Measurements from ENCODE around the gene GNAI3.

GNAI3 gene

DNA sequence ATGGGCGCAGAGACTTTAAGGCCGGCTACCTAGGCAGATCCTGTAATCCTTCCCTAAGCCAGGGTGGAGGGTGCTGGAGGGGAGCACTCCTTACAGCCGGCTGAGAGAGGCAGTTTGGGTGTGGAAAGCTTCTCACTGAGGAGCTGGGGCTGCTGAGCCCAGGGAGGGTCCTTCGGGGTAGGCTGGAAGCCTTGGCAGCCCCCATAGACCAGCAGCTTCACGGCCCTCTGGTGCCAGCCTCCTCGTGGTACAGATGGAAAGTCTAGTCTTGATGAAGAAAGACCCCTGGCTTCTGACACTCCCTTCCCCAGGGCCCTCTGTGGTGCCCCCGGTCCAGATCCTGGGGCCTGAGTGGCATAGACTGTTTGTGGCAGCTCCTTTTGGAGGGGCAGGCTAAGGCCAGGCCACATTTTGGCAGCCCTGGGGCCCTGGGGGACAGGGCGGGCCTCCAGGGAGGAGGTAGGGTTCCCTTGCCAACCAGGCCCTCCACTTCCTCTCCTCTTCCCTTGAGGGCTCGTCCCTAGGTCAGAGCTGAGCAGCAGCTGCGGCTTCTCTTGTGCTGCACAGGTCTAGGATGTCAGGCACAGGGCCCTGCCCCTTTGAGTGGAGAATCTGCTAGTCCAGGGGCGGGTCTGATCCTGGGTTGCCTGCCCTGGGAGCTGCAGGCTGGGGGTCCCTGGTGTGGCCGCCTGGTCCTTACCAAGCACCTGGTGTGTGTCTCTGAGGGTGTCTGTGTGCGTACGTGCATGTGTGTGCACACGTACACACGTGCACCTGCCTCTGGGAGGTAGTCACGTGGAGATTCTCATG, 76.0 kb downstream of the GNAI3 start:
- DNase-seq (ENCODE audit: low spot score), result no peak

DNA sequence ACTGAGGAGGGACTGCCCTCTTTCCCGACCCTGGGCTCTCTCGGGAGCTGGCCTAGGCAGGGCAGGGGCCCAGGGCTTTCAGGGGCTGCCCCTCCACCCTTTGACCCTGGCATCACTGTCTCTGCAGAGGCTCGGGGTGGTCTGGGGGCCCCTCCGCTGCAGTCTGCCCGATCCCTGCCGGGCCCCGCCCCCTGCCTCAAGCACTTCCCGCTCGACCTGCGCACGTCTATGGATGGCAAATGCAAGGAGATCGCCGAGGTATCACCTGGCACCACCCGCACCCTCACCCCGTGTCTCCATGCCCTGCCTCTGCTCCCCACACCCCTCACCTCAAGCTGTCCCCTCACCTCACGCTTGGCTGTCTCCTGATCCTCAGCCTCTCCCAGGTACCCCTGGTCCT, 76.8 kb downstream of the GNAI3 start:
- DNase-seq (ENCODE audit: low spot score), result no peak

DNA sequence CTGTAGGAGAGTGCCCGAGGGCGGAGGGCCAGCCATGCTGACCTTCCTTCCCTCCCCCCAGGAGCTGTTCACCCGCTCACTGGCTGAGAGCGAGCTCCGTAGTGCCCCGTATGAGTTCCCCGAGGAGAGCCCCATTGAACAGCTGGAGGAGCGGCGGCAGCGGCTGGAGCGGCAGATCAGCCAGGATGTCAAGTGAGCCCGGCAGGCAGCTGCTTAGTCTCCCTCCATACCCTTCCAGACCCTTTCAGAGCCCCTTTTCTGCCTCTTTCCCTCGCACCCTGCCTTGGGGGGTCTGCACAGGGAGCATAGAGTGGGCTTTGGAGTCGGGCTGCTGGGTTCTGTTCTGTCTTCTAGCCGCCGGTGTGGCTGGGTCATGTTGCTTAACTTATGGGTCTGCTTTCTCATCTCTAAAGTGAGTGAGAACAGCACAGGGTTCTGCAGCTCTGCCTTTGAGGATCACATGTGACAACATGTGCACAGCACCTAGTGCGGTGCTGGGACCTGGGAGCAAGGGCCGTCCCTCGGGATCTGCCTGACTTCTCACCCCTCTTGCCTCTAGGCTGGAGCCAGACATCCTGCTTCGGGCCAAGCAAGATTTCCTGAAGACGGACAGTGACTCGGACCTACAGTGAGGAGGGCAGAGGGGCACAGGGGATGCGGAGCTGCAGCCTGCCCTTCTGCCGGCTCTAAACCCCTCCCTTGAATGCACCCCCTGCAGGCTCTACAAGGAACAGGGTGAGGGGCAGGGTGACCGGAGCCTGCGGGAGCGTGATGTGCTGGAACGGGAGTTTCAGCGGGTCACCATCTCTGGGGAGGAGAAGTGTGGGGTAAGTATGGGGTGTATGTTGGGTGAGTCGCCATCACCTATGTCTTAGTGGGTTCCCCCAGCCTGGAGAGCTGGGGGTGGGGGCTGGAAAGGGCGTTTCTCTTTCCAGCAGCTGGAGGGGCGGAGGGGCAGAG, 77.5 kb downstream of the GNAI3 start:
- no peak for DNase-seq (ENCODE audit: low spot score)

DNA sequence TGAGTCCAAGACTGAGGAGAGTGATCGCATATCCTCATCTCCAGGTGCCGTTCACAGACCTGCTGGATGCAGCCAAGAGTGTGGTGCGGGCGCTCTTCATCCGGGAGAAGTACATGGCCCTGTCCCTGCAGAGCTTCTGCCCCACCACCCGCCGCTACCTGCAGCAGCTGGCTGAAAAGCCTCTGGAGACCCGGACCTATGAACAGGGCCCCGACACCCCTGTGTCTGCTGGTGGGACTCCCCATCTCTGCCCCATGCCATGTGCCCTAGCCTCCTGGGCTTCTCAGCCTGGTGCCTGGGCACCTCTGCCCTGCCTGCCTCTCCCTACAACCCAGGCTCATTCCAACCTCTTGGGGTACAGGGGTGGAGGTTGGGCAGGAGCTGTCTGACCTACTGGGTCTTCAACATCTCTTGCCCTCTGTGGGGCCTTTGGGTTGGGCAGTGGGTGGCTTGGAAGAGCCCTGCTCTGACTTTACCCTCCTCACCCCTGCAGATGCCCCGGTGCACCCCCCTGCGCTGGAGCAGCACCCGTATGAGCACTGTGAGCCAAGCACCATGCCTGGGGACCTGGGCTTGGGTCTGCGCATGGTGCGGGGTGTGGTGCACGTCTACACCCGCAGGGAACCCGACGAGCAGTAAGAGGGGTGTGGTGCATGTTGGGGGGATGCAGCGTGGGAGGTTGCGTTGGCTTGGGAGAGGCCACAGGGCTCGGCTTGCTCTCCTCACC, 78.4 kb downstream of the GNAI3 start:
- no peak for DNase-seq (ENCODE audit: low spot score)

DNA sequence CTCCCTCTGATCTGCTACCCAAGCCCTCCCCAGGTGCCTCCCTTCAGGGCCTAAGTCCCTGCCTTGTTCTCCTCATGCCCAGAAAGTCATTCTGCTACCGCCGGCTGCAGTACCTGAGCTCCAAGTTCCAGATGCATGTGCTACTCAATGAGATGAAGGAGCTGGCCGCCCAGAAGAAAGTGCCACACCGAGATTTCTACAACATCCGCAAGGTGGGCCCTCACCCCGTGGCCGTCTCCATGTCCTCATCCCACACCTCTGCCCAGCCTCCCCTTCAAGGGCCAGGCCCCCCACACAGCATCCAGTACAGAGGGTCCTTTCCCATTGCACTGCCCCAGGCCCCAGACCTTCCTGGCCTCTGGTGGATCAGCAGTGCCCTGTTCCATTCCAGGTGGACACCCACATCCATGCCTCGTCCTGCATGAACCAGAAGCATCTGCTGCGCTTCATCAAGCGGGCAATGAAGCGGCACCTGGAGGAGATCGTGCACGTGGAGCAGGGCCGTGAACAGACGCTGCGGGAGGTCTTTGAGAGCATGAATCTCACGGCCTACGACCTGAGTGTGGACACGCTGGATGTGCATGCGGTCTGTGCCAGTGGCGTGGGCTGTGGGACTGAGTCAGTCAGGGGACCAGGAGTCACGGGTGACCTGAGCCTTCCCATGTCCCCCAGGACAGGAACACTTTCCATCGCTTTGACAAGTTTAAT, 79.4 kb downstream of the GNAI3 start:
- no peak for DNase-seq (ENCODE audit: low spot score)

DNA sequence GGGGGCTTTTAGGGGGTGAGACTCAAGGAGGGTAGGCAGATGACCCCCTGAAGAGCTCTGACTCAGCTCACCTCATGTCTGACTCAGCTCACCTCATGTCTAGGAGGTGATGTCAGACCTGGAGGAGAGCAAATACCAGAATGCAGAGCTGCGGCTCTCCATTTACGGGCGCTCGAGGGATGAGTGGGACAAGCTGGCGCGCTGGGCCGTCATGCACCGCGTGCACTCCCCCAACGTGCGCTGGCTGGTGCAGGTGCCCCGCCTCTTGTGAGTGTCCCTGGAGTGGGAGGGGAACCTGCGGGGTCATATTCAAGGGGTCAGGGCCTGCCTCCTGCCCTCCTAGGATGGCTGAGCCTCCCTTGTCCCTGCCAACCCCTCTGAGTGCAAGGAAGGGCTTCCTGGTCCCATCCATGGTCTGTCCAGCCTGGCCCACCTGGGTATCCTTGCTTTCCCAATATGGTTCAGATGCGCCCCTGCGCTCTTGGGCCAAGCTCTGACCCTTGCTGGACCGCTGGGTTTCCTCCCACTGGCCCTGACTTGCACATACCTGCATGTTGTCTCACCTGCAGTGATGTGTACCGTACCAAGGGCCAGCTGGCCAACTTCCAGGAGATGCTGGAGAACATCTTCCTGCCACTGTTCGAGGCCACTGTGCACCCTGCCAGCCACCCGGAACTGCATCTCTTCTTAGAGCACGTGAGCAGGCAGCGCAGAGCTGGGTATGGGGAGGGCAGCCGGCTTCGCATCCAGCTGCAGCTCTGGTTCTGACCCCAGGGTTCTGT, 80.3 kb downstream of the GNAI3 start:
- no peak for DNase-seq (ENCODE audit: low spot score)

DNA sequence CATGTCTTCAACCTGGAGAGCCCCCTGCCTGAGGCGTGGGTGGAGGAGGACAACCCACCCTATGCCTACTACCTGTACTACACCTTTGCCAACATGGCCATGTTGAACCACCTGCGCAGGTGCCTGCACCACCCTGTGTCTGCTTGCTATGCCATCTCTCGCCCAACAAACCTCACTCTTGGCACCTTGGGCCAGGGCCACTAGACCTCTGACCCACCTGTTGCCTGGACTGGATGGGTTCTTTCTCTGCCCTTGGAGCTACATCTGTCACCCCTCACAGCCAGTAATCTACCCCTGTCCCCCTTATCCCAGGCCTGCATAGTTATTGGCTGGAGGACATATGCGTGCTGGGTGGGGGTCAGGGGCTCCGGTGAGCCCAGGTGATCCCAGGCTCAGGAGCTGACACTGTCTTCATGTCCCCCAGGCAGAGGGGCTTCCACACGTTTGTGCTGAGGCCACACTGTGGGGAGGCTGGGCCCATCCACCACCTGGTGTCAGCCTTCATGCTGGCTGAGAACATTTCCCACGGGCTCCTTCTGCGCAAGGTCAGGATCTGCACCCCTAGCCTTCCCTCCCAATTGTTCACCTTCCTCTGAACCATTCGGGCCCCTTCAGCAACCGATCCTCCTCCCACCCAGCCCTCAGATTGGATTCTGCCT, 81.1 kb downstream of the GNAI3 start:
- DNase-seq (ENCODE audit: low spot score), result no peak

DNA sequence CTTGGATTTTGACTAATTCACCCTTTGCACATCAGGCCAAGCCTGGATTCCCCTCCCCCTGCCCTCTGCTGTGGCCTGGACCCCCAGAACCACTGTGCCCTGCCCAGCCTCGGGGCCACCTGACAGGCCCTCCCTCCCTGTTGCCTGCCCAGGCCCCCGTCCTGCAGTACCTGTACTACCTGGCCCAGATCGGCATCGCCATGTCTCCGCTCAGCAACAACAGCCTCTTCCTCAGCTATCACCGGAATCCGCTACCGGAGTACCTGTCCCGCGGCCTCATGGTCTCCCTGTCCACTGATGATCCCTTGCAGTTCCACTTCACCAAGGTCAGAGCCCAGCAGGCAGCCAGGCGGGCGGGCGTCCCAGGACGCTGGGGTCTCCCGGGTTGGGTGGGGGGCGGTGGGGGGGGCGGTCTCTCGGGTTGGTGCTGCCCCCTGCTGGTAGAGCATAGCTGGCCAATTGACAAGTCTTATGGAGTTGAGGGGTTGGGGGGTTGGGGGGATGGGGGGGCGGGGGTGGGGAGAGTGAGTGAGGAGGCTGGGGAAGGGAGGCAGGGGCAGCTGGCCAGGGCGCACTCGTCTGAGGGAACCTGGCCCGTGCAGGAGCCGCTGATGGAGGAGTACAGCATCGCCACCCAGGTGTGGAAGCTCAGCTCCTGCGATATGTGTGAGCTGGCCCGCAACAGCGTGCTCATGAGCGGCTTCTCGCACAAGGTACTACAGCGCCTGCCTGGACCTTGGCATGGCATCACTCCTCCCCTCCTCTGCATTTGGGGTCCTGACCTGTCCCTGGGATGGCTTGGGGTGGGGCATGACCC, 81.9 kb downstream of the GNAI3 start:
- DNase-seq (ENCODE audit: low spot score), result no peak

DNA sequence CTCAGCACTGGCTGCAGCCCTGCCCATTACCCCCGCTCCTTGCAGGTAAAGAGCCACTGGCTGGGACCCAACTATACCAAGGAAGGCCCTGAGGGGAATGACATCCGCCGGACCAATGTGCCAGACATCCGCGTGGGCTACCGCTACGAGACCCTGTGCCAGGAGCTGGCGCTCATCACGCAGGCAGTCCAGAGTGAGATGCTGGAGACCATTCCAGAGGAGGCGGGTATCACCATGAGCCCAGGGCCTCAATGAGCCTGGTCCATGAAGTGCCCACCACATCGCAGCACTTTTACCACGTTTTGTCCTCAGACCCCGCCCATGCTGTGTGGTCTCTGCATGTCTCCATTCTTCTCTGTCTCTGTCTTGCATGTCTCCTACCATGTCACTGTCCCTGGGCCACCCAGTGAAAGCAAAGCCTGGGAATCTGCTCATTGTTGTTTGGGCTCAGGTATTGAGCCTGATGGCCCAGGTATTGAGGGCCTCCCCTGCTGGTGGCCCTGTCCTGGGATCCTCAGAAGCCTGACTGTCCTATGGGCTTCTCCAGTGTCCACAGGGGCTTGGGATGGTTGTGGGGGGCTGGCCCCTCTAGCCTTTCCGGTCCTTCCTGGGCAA, 82.6 kb downstream of the GNAI3 start:
- no peak for DNase-seq (ENCODE audit: low spot score)

DNA sequence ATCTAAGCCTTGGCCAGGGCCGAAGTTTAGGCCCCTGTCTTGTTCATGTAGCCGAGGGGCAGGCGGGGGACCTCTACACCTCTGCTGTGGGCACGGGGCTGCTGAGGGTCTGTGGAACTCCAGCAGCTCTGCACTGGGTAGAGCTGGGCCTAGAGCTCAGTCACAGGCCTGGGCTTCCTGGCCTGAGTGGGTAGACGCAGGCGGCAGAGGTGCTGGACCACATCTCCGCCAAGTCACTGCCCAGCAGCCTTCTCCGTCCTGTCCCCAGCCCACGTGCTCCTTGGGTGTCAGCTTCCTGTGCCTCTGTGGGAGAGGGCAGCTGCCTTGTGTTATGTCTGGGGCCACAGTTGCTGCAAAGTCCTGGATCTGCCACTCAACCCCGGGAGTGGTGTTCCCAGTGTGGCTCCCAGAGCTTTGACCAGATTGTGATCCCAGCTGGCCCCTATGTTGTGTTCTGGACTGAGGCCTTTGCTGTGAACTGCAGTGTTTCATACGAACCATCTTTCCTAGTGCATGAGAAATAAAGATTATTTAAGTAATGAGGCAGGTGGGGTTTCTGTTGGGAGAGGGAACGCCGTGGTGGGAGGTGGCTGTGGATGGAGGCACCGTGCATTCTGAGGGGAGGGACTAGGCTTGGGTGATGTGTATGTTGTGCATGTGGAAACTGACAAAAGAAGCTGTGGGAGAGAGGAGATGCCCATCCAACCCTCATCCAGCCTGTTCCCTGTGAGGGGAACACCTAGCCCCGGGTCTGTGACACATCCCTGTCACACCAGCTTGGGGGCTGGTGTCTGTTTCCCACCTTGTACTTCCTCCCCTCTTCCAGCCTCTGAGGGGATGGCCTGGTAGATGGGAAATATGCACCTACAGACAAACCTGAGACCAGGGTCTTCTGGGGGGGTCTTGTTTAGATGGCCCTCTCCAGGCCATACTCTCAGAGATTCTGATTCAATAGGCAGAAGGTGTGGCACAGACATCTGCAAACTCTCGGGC, 83.4 kb downstream of the GNAI3 start:
- DNase-seq (ENCODE audit: low spot score), result no peak

DNA sequence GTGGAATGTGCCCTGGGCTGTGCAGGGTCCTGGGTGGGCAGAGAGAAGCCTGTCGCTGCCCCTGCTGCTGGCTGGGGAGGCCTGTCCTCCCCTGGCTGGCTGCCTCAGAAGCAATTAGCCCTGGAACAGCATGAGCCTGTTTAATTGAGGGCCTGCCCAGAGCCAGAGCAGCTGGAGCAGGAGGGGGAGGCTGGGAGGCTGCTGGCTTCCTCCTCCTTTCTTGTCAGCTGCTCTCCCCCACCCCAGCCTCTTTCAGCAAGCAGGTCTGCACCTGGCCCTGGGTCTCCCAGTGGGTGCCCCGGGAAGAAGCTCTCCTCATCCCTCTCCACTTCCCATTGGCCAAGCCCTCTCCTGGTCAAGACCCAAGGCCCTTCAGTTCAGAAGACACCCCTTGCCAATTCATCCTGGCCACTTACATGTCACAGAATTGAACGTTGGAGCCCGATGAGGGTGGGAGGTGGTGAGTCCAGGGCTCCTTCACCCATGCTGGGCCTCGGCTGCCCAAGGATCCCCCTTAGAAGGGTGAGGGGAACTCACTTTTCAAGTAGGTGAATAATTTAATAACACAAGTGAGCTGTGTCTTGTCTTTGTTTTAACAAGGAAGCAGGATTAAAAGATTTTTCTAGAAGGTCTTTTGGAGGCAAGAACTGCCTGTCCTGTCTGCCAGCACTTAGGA, 84.4 kb downstream of the GNAI3 start:
- DNase-seq (ENCODE audit: low spot score), result no peak

DNA sequence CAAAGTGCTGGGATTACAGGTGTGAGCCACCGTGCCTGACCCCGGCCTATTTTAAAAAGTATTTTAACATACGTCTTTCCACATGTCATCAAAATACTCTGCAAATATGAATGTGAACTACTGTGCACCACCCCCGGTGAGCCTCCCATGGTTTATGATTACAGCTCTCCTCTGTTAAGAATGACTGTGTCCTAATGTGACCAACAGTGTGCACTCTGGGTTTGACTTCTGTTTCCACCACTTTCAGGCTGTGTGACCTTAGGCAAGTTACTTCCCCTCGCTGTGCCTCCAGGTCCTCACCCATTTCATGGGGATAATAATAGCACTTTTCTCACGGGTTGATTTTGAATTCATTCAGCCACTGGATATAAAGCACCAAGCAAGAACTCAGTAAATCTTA, 85.9 kb downstream of the GNAI3 start:
- DNase-seq (ENCODE audit: low spot score), result no peak

DNA sequence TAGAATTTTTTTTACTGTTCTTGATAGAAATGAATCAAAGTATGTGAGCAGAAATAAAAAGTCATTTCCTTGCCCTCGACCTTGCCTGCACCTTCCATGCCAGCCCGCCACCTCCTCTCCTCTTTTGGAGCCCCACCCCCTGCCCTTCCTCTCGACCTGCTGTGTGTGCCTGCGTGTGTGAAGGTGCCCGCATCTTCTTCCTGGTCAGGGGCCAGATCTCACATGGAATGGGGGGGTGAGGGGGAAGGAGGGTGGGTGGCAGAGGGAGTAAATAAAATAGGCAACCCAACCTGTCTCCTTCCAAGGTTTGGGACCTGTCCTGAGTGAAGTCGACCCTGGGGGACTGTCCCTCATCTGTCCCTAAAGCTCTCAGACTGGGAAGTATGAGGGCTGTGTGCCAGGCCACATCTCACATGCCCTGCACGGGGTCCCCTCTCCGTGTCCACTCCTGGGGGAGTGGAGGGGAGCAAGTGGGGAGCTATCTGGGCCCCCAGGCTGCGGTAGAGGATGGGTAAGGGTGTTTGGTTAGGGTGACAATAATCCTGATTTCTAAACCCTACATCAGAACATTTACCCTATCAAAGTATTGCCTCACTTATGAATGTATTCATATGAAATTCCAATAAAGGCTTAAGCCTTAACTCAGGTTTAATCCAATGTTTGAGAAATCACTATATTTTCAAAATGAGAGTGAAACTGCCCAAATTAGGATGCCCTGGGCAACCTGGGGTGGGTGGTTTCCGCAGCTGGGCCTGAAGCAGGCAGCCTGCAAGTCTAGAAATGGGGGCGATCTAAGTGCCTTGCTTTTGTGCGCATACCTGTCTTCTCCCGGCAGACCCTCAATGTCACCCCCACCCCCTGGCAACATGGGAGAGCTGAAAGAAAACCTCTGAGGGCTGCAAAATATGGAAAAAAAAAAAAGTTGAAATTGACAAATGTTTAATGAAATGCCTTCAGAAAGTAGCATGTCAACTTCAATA, 86.6 kb downstream of the GNAI3 start:
- no peak for DNase-seq (ENCODE audit: low spot score)

DNA sequence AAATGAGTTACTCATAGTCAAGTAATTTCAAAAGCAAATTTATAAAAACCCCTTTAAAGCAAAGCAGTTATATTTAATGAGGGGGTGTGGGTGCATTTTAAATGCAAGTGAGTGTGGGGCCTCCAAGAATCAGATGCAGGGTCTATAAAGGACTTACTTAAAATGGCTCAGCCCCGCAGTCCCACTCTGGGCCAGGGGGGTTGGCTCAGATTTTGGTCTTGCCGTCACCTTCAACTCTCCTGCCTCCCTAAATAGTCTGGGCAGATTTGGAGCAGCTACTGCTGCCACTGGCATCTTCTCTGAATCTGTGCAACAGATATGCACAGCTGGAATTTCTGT, 87.4 kb downstream of the GNAI3 start:
- no peak for DNase-seq (ENCODE audit: low spot score)

DNA sequence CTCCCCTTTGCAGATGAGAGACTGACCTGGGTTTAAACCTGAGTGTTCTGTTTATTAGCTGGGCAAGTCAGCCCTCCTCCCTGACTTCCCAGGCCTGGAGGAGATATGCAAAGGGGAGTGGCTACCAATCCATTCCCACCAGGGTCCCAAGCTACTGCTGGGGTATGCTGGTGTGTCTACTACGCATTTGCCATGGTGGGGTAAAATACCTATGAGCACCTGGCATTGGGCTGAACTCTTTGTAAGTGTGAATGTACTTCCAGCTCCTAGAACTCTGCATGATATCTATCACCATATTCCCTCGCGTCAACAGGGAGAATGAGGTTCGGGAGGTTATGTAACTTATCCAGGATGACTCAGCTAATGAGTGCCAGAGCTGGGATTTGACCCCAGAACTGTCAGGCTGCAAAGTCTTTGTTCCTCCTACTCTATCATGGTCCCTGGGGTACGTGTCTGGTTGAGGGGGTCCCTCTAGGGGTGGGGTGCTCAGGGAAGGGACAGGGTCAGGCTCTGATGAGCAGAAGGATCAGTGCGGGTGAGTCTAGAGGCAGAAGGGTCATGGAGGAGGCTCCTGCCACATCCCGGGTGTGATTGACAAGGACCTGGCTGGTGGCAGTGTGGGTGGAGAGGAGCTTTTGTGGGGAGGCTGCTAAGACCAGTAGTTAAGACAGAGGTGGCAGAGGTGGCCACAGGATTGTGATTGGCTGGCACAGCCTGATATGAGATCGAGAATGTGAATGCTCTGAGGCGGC, 88.0 kb downstream of the GNAI3 start:
- DNase-seq (ENCODE audit: low spot score), result no peak

DNA sequence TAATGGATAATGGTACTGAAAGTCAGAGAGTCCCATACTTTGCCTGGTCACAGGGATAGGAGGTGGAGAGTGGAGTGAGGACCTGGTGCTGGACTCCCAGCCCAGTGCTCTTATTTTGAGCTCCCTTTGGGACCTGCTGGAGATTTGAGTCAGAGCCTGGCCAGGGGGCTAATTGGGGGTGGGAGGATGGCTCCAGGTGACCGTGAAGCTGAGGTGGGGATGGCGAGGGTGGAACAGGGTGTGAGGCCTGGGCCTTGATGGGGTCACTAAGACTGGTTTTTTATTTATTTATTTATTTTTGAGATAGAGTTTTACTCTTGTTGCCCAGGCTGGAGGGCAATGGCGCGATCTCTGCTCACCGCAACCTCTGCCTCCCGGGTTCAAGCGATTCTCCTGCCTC, 89.0 kb downstream of the GNAI3 start:
- no peak for DNase-seq (ENCODE audit: low spot score)

Measured in COLO829 (cell line).